HG03521 (cell line): ENCODE results near the gene AHNAK.
"Not testable (repeated sequence)": the region's sequence is repeated elsewhere in the genome, so short reads cannot be mapped to it uniquely, and the experiment has no call there.

Experiments
- ATAC-seq: cut with Tn5 transposase; IDR thresholded peaks from one replicate; pipeline ENCODE4 v1.9.1; 2021; ENCODE audit warnings: mild to moderate bottlenecking, moderate library complexity; ENCODE audit not compliant: unreplicated experiment

AHNAK gene

GRCh38 chr11:62573592-62574362 lies 27.2 kb upstream of the AHNAK start, which contains the start of gene EEF1G:
TSS of gene EEF1G (minus strand) at chr11:62573891. CDS start at chr11:62573842, 49 bp downstream.
- peak; percentile 89 for ATAC-seq

GRCh38 chr11:62573006-62573591 lies 26.5 kb upstream of the AHNAK start:
- no peak for ATAC-seq

- no peak for ATAC-seq
Measured at GRCh38 chr11:62572431-62572830, 25.8 kb upstream of the AHNAK start.

GRCh38 chr11:62571493-62571892 lies 24.9 kb upstream of the AHNAK start:
- not testable (repeated sequence) for ATAC-seq

GRCh38 chr11:62570903-62571302 lies 24.3 kb upstream of the AHNAK start:
- ATAC-seq, result not testable (repeated sequence)

GRCh38 chr11:62569611-62570010 lies 23.0 kb upstream of the AHNAK start:
- ATAC-seq, result no peak

- ATAC-seq, result no peak
Measured at GRCh38 chr11:62567018-62567633, 20.5 kb upstream of the AHNAK start.

- ATAC-seq, result no peak
Measured at GRCh38 chr11:62566247-62566646, 19.6 kb upstream of the AHNAK start.

GRCh38 chr11:62565100-62565802 lies 18.6 kb upstream of the AHNAK start:
- ATAC-seq, result no peak

GRCh38 chr11:62561677-62562230 lies 15.1 kb upstream of the AHNAK start:
- ATAC-seq, result not testable (repeated sequence)

- no peak for ATAC-seq
Measured at GRCh38 chr11:62560566-62561103, 14.0 kb upstream of the AHNAK start.

- ATAC-seq, result not testable (repeated sequence)
Measured at GRCh38 chr11:62559626-62560025, 13.0 kb upstream of the AHNAK start.

- ATAC-seq, result no peak
Measured at GRCh38 chr11:62559204-62559603, 12.6 kb upstream of the AHNAK start.

GRCh38 chr11:62558669-62559068 lies 12.1 kb upstream of the AHNAK start:
- ATAC-seq, result no peak

GRCh38 chr11:62556875-62557631 lies 10.4 kb upstream of the AHNAK start:
- ATAC-seq, result no peak

- no peak for ATAC-seq
Measured at GRCh38 chr11:62556108-62556874, 9.7 kb upstream of the AHNAK start.

GRCh38 chr11:62555464-62556107 lies 9.0 kb upstream of the AHNAK start:
- ATAC-seq, result peak; percentile 29

GRCh38 chr11:62554387-62555167 lies 8.0 kb upstream of the AHNAK start:
- no peak for ATAC-seq
